NCI-H774 (cell line): Measurements from ENCODE around the gene UBA1.

Experiments used
- DNase-seq: peaks from one replicate; lab custom pipeline; 2025; lab: John Stamatoyannopoulos, UW

UBA1 gene

DNA sequence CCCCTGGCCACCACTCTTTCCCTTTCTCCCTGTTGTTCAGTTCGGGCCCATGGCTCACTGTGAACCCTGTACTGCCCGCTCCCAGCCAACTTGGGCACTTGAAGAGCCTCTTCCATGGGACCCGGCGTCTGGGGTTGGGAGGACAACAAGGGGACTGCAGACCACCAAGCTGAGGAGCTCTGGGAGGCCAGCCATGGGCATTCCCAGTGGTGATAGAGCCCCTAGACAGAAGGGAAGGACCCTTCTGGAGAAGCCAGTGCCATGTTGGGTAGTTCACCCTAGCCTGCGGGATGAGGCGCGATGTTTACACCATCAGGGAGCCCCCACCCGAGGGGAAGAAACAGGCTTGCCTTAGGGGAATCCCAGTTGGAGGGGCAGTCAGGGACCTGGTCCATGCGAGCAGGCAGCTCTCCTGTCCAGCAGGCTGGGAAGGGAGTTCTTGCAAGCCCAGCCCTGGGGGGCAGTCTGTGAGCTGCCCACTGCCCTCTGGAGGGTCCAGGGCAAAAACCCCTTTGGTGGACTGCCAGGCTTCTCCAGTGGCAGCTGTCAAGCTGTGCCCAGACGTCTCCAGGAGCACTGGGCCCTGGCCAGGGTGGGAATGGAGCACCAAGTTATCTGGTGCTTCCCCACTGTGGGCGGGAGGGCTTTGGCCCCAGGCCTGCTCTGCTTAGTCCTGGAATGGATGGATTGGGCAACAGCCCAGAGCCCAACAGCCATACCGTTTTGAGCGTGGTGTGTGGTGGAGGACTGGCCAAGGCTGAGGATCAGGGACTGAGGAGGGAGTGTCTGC, 23.7 kb upstream of the UBA1 start:
- DNase-seq = no peak

DNA sequence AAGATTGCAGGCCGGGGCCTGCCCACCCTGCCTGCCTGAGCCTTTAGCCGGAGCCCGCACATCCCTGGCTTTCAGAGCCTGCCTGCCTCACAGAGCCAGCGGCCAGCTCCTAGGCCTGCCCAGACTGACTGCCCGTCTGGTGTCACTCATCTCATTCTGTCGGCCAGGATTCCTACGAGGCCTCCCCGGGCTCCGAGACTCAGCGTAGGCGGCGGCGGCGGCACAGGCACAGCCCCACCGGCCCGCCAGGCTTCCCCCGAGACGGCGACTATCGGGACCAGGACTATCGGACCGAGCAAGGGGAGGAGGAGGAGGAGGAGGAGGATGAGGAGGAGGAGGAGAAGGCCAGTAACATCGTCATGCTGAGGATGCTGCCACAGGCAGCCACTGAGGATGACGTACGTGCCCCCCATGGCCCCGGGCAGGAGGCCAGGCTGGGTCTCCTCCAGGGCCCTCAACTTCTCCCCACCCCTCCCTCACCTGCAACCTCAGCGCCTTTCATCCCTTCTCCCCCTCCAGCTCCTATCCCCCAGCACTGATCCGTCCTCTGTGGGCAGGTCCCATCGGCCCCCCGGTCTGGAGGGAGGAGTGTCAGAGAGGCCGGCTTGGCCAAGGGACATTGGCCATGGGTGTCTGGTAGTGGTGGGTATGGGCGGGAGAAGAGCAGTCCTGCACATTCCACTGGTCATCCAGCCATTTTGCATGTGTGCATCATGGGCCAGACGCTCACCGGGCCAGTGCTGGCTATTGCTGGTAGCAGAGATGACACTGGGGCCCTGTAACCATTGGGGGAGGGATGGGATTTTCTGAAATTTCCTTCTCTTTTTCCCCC, 22.6 kb upstream of the UBA1 start:
- DNase-seq = no peak

DNA sequence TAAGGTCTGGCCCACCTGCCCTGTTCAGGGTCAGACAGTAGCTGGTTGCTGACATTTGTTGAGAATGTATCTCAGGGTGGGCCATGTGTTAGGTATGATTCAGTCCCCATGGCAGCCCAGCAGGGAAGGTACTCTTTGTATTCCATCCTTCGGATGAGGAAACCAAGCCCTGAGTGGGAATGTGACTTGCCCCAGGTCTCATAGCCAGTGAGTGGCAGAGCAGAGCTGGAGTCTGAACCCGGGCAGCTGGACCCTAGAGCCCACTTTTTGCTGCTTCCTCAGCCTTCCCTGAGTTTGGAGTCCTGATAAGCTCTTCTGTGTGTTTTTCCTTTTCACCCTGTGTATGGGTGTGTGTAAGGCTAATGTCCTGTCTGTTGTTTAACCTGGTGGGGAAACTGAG, 21.6 kb upstream of the UBA1 start:
- DNase-seq = no peak

DNA sequence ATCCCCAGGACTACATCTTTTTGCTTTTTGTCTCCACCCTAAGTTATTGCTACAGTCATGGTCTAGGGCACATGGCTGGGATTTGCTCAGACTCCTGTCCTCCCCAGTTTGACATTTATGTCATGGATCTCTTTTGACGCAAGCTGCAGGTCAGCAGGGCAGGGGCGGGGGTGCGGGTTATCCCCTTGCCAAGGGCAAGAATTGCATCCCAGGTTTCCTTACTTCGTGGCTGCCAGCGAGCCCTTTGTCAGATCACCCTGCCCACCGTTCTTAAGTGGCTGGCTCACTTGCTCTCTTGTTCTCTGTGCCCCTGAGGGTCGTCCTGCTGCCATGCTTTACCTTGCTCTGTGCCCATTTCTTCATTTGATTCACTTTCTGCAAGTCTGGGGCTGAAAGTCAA, 21.1 kb upstream of the UBA1 start:
- DNase-seq = no peak

DNA sequence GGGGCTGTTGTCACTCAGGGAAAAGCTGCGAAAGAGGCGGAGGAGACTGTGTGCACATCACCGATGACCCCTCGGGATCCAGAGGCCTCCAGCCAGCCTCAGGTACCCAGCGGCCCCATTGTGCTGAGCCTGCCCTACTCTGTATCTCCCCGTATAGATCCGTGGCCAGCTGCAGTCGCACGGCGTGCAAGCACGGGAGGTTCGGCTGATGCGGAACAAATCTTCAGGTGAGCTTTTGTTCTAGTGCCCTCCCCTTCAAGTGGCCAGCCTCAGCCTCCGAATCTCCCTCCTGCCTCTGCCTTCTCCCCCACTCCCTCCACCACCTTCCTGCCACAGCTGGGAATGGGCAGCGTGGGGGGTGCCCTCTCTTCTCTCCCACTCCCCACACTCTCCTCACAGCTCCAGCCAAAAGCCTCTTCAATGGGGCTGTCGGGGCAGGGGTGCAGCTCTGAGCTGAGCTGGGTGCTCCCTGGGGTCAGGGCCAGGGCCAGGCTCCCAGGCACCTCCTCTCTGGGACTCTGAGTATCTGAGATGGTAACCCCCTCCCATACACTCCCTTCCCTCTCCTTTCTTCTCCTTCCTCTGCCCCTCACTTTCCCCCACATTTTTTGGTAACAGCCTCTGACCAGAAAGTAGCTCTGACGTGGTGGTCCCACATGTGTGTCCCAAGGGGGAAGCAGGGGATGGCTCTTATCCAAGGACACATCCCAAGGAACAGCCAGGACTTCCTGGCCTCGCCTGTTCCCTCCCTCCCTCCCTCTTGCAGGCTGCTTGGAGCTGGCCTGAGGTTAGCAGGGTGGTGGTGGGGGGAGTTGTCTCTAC, 20.4 kb upstream of the UBA1 start:
- DNase-seq = no peak

DNA sequence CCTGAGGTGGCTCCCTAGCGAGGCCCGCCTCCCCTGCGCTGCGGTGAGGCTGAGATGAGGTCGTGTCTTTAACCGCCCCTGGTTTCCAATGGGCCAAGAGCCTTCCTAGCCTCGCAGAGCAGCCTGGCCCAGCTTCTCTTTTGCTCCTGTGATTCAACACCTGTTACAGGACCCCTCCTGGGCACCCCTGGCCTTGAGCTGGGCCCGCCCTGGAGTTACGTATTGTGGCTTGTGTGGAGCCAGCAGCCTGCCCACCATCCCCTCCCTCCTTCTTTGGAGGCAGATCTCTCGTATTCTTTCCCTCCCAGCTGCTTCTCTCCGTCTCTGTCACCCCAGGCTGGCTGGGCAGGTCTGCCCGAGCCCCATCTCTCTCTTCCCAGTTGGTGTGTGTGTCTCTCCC, 19.3 kb upstream of the UBA1 start:
- DNase-seq = no peak

DNA sequence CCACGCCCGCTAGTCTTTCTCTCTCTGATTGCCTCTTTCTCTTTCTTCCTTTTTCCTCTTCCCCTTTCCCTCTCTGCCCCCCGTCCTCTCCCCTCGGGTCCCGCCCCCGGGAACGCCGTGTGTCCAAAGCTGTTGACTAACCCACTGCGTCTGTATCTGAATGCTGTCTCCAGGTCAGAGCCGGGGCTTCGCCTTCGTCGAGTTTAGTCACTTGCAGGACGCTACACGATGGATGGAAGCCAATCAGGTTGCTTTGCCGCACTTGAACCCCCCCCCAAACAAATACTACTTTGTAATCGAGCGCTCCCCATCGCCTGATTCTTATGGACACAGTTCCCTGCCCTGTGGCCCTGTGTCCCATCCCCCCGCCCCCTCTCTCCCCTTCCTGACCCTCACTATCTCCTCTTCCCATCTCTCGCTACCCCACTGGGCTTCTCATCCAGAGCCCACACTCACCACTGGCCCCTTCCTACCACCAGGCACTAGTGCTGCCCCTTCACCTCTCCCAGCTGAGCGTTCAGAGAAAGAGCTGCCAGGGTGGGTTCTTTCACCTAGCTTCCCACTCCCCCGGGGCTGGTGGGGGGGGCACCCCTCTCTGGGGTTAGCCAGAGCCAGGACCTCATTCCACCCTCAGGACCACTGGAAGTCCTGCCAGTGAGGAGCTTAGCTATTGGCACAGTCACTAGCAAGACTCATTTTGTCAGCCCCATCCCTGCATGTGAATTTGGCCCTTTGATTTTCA, 18.6 kb upstream of the UBA1 start:
- no peak for DNase-seq

DNA sequence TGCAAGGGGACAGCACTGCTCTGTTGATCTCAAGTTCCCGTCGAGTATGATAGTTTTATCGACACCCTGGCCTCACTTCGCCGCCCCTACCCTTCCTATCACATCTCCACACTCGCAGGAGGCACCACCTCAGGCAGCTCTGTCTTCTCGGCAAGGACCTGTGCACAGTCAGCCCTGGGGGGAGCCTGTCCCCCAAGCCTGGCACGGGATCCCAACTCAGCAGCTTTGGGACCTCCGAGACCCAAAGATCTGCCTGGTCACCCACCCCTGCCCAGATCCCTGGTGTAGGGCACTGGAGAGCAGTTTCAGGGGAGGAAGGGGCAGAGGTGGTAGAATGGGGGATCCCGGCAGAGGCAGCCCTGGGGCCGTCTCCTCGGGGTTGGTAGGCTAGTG, 18.0 kb upstream of the UBA1 start:
- no peak for DNase-seq

DNA sequence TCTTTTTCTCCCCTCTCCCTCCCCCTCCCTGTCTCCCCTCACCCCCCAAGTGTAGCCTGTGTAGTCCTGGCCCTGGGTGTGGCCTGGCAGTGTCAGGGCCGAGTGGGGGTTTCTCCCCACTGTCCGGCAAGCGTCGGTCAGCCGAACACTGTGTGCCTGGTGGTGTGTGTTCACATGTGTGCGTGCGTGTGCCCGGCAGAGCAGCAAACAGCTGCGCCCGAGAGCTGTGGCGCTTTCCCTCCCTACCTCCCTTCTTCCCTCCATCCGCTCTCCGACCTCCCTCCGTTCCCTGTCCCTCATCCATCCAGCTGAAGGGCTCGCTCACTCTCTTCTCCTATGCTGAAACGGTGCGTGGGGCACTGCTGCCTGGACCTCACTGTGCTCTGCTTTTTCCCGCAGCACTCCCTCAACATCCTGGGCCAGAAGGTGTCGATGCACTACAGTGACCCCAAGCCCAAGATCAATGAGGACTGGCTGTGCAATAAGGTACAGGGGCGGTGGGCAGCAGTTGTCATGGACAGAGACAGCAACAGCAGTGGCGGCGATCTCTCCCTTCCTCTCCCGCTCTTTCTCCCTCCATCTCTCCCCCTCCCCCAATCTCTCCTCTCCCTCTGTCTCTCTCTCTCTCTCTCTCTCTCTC, 17.4 kb upstream of the UBA1 start:
- no peak for DNase-seq

DNA sequence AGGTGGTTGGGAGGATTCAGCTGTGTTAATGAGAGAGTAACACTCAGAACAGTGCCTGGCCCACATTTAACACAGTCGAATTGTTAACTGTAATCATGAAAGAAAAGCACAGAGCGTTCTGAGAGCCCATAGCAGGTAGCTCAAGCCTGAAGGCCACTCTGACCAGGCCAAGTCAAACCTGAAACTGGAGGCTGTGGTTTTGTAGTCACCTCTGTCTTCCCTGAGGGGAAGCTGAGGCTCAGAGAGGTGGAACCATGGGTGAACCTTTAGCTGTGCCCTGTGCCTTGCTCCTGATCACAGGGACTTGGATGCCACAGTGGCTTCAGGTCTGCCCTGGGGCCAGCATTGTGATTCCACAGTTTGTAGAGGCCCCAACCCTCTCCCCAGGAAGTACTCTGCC, 16.6 kb upstream of the UBA1 start:
- no peak for DNase-seq

DNA sequence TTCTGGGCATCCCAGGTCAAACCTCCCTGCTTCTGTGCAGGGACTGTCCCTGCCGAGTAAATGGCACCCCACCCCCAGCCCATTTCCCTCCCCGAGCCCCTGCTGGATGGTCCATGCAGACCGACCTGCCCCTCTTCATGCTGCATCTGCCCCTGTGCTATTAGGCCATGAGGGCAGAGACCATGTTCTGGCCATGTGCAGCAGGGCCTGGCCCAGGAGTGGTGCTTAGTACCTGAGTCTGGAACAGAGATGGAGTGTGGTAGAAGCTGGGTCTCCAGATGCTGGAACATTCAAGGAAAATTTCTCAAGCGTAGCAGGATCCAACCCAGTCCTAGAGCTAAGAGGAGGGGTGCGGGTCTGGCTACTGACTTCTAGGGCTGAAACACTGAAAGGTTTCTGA, 15.3 kb upstream of the UBA1 start:
- no peak for DNase-seq

DNA sequence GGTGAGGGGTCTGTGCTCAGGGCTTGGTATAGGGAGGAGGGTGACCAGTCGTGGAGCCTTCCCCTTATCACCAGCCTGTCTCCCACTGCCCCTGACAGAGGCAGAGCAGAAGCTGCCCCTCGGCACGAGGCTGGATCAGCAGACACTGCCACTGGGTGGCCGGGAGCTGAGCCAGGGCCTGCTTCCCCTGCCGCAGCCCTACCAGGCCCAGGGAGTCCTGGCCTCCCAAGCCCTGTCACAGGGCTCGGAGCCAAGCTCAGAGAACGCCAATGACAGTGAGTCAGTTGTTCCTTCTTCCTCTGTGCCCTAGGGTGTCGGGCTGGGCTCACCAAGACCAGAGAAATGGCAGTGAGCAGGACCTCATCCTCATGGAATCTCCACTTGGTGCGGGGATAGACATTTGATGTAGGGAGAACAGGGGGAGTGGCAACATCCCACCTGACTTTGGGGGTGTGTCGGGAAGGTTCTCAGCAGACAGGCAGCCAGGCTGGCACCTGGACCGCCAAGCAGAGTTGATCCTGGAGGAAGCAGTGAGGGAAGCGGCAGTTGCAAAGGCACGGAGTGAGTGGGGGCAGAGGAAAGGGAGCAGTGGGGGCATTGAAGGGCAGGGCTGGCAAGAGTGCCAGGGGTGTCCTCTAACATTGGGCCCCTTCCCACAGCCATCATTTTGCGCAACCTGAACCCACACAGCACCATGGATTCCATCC, 14.3 kb upstream of the UBA1 start:
- no peak for DNase-seq

DNA sequence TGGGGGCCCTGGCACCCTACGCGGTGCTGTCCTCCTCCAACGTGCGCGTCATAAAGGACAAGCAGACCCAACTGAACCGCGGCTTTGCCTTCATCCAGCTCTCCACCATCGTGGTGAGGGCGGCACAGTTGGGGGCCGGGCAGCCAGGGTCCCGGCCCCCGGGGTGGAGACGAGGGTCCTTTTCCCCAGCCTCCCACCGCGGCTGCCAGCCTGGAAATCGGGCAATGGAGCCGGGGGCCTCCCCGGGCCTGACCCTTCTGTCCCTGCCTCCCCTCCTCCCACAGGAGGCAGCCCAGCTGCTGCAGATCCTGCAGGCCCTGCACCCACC, 13.7 kb upstream of the UBA1 start:
- no peak for DNase-seq

DNA sequence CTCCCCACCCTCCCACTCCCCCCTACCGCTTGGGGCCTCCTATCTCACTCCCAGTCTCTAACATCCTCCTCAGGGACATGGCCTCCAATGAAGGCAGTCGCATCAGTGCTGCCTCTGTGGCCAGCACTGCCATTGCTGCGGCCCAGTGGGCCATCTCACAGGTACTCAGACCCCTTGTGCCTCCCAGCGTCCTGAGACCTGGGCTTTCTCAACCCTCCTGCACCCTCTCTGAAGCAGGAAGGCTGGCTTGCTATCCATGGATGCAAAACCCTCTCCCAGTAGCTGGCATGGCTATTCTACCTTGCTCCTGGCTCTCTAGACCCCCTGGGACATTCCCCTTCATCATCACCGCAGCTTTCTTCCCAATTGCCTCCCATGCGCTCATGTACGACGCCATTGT, 13.3 kb upstream of the UBA1 start:
- no peak for DNase-seq

DNA sequence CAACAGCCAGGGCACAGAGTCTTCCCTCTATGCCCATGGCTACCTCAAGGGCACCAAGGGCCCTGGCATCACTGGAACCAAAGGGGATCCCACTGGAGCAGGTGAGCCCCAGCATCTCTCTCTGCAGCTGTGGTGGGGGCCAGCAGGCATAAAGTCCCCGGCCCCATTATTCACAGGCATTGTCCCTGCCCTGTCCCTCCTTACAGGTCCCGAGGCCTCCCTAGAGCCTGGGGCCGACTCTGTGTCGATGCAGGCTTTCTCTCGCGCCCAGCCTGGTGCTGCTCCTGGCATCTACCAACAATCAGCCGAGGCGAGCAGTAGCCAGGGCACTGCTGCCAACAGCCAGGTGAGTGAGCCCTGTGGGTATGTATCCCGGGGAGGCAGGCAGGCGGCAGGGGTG, 12.3 kb upstream of the UBA1 start:
- DNase-seq = no peak

DNA sequence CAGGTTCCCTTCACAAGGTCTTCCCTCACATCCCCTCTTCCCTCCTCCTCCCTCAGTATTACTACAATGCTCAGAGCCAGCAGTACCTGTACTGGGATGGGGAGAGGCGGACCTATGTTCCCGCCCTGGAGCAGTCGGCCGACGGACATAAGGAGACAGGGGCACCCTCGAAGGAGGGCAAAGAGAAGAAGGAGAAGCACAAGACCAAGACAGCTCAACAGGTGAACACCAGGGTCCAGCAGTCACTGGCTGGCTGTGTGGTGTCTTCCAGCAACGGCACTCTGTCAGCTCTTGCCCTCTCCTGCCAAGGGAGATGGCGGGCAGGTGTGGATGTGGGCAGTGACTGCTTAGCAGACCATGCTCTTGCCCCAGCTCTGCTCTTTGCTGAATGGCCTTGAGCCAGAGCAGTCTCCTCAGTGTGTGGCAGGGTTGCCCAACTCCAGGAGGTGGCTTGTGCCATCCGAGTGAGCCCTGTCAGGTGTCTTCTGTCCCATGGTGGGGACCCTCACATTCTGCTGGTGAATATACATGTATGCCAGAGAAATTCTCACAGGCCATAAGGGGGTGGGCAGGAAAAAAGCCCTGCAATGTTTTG, 11.4 kb upstream of the UBA1 start:
- DNase-seq = no peak

DNA sequence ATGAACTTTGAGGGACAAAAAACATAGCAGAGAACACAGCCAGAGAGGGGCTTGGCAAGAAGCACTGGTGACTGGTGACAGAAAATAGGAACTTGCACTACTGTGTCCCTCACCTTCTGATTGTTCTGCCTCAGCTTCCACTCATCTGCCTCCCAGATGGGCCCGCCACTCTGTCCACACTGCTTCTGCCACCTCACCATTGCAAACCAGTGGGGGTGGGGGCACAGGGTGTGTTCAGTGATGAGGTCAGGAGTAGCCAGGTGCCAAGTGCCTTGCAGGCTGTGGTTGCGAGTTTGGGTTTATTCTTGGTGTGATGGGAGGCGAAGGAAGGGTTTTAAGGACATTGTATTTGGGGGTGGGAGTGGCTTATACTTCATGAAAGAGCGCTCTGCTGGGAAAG, 9.1 kb upstream of the UBA1 start:
- no peak for DNase-seq

DNA sequence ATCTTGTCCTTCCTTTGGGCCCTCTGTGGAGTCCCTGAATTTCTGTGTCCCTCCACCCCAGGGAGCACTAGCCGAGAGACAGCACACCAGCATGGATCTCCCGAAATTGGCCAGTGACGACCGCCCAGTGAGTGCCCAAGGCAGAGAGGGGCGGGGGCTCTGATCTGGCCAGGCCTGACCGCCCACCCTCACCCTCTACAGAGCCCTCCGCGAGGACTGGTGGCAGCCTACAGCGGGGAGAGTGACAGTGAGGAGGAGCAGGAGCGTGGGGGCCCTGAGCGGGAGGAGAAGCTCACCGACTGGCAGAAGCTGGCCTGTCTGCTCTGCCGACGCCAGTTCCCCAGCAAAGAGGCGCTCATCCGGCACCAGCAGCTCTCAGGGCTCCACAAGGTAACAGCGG, 8.4 kb upstream of the UBA1 start:
- DNase-seq = no peak

DNA sequence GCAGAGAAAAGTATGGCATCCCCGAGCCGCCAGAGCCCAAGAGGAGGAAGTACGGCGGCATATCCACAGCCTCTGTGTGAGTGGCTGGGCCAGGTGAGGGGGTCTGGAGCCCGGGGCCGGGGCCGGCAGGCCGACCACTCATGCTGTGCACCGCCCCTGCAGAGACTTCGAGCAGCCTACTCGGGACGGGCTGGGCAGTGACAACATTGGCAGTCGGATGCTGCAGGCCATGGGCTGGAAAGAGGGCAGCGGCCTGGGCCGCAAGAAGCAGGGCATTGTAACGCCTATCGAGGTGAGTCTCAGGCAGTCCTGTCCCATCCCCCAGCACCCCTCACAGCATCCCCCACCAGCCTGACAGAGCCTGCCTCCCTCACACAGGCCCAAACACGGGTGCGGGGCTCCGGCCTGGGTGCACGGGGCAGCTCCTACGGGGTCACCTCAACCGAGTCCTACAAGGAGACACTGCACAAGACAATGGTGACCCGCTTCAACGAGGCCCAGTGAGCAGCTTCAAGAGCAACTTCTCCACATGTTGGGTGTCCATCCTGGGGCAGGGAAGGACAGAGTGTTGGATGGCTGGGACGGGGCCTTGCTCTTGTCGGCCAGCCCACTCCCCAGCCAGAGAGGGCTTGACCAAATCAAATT, 7.4 kb upstream of the UBA1 start:
- no peak for DNase-seq

DNA sequence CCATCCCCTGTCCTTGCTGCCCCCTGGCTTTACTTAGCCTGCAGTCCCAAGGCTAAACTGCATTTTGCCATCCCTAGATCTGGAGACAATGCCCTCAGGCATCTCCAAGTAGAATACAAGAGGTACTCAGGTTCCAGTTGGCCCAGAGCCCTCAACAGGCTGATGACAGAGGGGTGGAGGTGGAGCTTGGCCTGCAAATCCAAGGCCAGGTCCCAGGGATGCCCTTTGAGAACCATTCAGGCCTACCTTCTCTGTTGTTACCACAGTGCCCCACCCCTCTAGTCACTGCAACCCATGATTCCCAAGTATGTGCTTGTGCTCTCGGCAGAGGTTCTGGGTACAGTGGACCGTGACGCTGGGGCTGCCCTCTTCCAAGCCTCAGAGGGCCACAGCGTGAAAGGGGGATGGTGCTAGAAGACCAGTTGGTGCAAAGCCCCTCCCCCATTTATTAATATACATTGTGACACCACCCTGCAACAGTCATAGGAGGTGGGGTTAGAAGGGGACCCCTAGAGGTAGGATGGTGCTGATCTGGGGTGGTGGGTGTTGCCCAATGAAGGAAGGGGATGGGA, 6.4 kb upstream of the UBA1 start:
- DNase-seq = no peak
